ENCODE results near the gene PNMT.

PNMT gene

GRCh38 chr17:39633570-39634183, 34.6 kb upstream of the PNMT start:
- no peak for DNase-seq

GRCh38 chr17:39634384-39634871, 33.8 kb upstream of the PNMT start:
- DNase-seq: peak; percentile 74

DNA sequence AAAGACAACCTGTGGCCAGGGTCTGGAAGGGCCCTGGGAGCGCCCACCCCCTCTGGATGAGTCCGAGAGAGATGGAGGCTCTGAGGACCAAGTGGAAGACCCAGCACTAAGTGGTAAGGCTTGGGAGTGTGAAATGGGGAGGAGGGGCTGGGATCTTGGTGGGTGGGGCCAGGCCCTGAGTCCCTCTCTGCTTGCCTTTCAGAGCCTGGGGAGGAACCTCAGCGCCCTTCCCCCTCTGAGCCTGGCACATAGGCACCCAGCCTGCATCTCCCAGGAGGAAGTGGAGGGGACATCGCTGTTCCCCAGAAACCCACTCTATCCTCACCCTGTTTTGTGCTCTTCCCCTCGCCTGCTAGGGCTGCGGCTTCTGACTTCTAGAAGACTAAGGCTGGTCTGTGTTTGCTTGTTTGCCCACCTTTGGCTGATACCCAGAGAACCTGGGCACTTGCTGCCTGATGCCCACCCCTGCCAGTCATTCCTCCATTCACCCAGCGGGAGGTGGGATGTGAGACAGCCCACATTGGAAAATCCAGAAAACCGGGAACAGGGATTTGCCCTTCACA, 32.6 kb upstream of the PNMT start:
- DNase-seq: peak; percentile 41

DNA sequence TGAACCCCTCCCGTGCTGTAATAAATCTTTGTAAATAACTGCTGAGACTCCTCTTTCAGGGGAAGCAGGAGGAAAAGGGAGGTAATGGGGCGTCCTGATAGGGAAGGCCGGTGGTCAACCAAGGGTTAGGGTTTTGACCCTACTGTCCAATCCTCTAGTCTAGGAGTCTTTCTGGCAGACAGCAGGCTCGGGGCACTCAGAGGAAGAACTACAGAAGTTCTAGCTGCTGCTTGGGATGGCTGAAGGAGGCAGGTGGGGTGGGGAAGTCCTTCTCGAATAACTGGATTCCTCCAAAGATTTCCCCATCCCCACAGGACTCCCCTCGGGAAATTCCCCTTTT, 31.7 kb upstream of the PNMT start:
- DNase-seq: no peak

DNA sequence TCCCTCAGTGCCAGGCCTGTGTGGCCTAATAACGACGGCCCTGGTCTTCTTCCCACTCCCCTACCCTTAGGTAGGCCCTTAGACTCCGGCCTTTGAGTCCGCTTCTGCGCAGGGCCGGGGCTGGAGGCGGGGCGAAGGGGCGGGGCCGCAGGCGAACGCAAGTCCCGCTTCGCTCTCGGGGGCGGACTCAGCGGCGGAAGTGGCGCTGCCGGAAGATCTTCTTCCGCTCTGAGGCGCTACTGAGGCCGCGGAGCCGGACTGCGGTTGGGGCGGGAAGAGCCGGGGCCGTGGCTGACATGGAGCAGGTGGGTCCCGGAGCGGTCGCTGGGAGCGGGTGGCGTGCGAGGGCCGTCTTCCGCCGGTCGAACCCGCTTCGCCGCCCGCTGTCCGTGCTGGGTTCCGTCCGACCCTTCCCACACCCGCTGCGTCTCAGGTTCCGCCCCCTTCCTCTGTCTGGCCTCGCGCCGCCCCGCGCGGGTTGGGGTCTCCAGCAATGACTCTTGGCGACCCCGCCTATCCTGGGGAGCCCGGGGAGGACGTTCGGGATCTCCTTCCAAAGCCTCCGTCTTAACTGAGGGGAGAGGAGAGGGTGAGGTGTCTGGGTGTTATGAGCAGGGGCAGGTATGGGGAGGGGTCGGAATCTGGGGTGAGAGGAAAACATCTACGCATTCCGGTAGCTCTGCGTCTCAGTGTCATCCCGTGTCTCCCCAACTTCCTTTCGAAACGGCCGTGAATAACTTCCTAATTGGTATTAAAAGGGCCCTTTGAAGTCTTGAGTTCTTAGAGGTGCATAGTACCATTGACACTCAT, 31.1 kb upstream of the PNMT start, which contains the start of gene STARD3:
Gene STARD3 (plus strand): TSS at position 218 of the 810 bp plus-strand sequence. CDS start 16,388 bp downstream, outside the sequence.
- peak; percentile 91 for DNase-seq

- DNase-seq: no peak
These were observed 29.9 kb upstream of the PNMT start for GRCh38 chr17:39638317-39638716.

GRCh38 chr17:39639043-39639442, 29.2 kb upstream of the PNMT start:
- DNase-seq: no peak

GRCh38 chr17:39639566-39640458, 28.4 kb upstream of the PNMT start:
- no peak for DNase-seq

DNA sequence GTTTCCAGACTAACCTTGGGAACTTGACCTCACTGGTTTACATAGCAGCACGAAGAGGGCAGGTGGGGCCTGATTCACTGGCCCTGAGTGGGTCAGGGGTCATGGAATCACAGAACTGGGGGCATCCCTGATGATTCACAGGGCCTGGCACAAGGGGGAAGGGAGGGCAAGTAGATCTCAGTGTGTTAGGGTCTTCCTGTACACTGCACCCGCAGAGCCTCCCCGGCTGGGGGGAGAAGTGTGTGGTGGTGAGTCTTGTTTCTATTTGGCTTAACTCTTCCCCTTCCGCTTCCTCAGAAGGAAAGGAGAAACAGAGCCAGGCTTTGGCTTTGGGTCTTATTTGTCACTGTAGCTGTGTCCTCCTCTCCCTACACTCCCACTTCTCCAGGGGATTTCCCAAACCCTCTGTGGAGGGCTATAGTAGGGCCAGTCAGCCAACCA, 27.6 kb upstream of the PNMT start:
- no peak for DNase-seq

GRCh38 chr17:39641097-39641496, 27.2 kb upstream of the PNMT start:
- no peak for DNase-seq

DNA sequence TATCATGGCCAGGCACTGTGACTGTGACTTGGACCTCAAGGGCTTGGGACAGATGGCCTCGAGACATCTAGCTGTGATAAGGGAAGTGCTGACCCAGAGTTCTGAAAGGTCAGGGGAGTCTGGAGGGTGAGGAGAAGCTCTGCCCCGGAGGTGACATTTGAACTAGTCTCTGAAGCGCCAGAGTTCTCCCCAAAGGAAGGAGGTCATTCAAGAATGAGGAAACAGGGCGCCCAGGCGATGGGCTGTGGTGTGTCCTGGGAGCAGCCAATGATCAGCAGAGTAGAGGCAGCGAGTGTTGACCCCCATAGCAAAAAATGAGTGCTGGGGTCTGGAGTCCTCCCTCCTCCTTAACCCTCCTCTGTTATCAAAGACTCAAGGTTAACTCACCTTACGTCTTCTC, 26.4 kb upstream of the PNMT start:
- no peak for DNase-seq

- DNase-seq: no peak
These were observed 25.8 kb upstream of the PNMT start for GRCh38 chr17:39642291-39643074.

- no peak for DNase-seq
These were observed 25.0 kb upstream of the PNMT start for GRCh38 chr17:39643271-39643670.

- no peak for DNase-seq
These were observed 21.0 kb upstream of the PNMT start for GRCh38 chr17:39647256-39647655.

- no peak for DNase-seq
These were observed 19.5 kb upstream of the PNMT start for GRCh38 chr17:39648616-39649366.

DNA sequence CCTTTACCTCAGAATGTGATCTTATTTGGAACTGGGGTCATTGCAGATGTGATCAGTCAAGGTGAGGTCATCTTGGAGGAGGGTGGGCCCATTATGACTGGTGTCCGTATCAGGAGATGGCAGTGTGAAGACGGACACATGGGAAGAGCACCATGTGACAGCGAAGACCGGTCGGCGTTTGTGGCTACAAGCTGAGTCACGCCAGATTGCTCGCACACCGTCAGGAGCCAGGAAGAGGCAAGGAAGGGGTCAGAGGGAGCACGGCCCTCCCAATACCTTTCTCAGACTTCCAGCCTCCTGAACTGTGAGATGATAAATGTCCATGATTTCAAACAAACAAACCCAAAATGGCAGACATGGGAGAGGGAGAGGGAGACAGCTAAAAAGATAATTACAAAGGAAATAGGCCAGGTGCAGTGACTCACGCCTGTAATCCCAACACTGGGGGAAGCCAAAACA, 18.1 kb upstream of the PNMT start:
- DNase-seq: no peak

DNA sequence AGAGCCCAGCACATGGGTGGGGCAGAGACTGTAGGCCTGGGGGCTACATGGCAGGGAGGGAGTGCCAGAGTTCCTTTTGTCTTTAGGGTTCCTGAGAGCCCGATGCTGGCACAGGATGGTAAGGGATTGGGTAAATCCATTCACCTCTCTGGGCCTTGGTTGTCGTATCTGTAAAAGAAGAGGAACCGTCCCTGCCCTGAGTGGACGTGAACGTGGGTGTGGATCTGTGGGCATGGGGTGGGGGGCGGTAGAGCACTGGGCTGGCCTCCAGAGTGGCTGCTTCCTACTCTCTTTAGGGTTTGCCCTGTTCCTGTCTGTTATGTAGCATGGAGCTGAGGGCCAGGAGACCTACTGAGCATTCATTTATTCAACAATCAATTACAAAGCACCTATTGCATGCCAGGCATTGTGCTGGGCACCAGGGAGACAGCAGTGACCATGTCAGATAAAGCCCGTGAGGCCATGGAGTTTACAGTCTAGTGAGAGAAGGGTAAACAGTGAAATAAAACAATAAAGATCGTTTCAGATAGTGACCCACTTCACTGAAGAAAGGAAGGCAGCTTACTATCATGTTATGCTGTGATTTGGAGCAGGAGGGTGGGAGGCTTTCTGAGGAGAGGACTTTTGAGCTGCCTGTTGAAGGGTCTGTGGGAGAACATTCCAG, 16.2 kb upstream of the PNMT start:
- no peak for DNase-seq

GRCh38 chr17:39652587-39653315, 15.5 kb upstream of the PNMT start:
- peak; percentile 58 for DNase-seq

DNA sequence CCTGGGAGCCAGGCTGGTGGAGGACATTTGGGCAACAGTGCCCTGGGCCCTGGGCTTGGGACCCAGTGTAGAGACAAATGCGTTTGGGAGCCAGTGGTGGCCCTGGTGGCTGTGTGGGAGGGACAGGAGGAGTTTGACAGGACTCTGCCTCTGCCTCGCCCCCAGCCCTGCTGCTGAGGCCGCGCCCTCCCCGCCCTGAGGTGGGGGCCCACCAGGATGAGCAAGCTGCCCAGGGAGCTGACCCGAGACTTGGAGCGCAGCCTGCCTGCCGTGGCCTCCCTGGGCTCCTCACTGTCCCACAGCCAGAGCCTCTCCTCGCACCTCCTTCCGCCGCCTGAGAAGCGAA, 15.0 kb upstream of the PNMT start:
- no peak for DNase-seq
